Fibroblast of lung (primary cell): ENCODE data around the gene TCP10L. TPM values are rescaled to one million over a fixed set of nuclear protein-coding genes. Genes with fewer than 3 reads are reported as not detected.

Experiments used
- DNase-seq, 2 donors: peaks; one replicate each; pipeline versions ENCODE4 v3.0.0 to v3.0.0-alpha.2; 2010; ENCODE audit warnings: low read depth in 2 of 2
- H2AFZ ChIP-seq: 2 replicates; pipeline ENCODE4 v1.5.1; 2012; ENCODE audit warnings: low read length, control low read depth, inconsistent platforms
- H3K27ac ChIP-seq: 2 replicates; pipeline ENCODE4 v1.5.1; 2011; ENCODE audit warnings: low read length, control low read depth; ENCODE audit not compliant: insufficient read depth
- H3K27me3 ChIP-seq: 2 replicates; pipeline ENCODE4 v1.5.1; 2011; ENCODE audit warnings: mild to moderate bottlenecking, low read length; ENCODE audit not compliant: control insufficient read depth, insufficient read depth
- H3K36me3 ChIP-seq: 2 replicates; pipeline ENCODE4 v1.5.1; 2011; ENCODE audit warnings: low read length; ENCODE audit not compliant: control insufficient read depth, insufficient read depth
- H3K4me1 ChIP-seq: 2 replicates; pipeline ENCODE4 v1.5.1; 2011; ENCODE audit warnings: low read length; ENCODE audit not compliant: control insufficient read depth, insufficient read depth; ENCODE audit errors: extremely low read depth
- H3K4me2 ChIP-seq: 2 replicates; pipeline ENCODE4 v1.5.1; 2011; ENCODE audit warnings: low read length, control low read depth; ENCODE audit not compliant: insufficient read depth; ENCODE audit errors: extremely low read depth
- H3K4me3 ChIP-seq, 4 experiments: fragments of 200-600 bp in 1 of 4; sonication (generic) in 1 of 4; replicated peaks in 1 of 4; 2 replicates each; pipeline ENCODE4 v1.5.1; 2011 to 2016; ENCODE audit warnings: low read length in 4 of 4, low read depth in 3 of 4, mild to moderate bottlenecking in 3 of 4, control low read depth in 2 of 4, inconsistent platforms in 1 of 4, mixed read lengths in 1 of 4; ENCODE audit not compliant: insufficient read depth in 1 of 4; ENCODE audit errors: control extremely low read depth in 1 of 4
- H3K79me2 ChIP-seq: 2 replicates; pipeline ENCODE4 v1.5.1; 2012; ENCODE audit warnings: mild to moderate bottlenecking, low read length, inconsistent platforms; ENCODE audit not compliant: control insufficient read depth, insufficient read depth
- H3K9ac ChIP-seq: 2 replicates; pipeline ENCODE4 v1.5.1; 2011; ENCODE audit warnings: mild to moderate bottlenecking, low read length, control low read depth; ENCODE audit not compliant: insufficient read depth
- H3K9me3 ChIP-seq: 2 replicates; pipeline ENCODE4 v1.5.1; 2012; ENCODE audit warnings: low read depth, low read length; ENCODE audit not compliant: control insufficient read depth, insufficient read depth
- H4K20me1 ChIP-seq: 2 replicates; pipeline ENCODE4 v1.5.1; 2011; ENCODE audit warnings: low read length; ENCODE audit not compliant: control insufficient read depth, insufficient read depth; ENCODE audit errors: extremely low read depth
- CTCF ChIP-seq, 2 donors: IDR thresholded peaks in 1 of 2; conservative IDR thresholded peaks in 1 of 2; 1 replicate in 1 of 2; 2 replicates in 1 of 2; pipeline ENCODE4 v1.5.1; 2011 to 2012; ENCODE audit warnings: low read length in 2 of 2, control low read depth in 1 of 2, inconsistent platforms in 1 of 2, low read depth in 1 of 2, mild to moderate bottlenecking in 1 of 2
- EZH2 ChIP-seq: IDR thresholded peaks from 2 replicates; pipeline ENCODE4 v1.5.1; 2012; ENCODE audit warnings: low read length, control low read depth, mild to moderate bottlenecking; ENCODE audit errors: missing control alignments
- polyA plus RNA-seq, 2 donors: library from polyadenylated mRNA; depleted of rRNA in 1 of 2; stranded (reverse) in 1 of 2; unstranded in 1 of 2; fragments of >200 nt; gene quantifications; 2 replicates each; pipeline ENCODE4 v1.2.1, GENCODE V29; 2011 to 2012; ENCODE audit warnings: missing spikeins in 1 of 2
- total RNA-seq: library from RNA; depleted of rRNA; stranded (reverse); fragments of >200 nt; gene quantifications from 2 replicates; pipeline ENCODE4 v1.2.1, GENCODE V29; 2014

The TCP10L gene
- total and polyA plus RNA-seq, 2 donors (not counting 1 experiment from before 2014, with no cell fraction given): 0.24 to 0.83 TPM

DNA sequence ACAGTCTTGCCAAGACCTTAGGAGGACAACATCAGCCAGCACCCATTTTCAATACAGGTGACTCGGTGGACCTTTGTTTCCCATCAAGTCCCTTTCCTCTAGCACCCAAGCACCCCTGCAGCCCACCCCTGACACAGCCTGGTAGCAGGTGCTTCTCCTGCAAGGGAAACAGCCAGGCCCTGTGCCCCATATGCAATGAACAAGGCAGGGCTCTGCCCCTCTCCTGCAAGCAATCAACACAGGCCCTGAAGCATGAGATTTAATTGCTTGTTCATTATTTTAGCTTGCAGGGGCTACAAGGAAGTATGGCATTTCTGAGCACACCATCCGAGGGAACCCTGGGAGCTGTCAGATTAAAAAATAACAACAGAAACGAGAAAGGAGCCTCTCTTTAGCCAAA is 35.4 kb downstream of the TCP10L start:
- no peak overlapping the region for H2AFZ ChIP-seq
- no peaks in the 10 kb centered on the region for H3K9me3 ChIP-seq
- H3K9ac ChIP-seq: no peak overlapping the region
- H3K4me2 ChIP-seq: no peak overlapping the region
- no peak for TF ChIP-seq EZH2
- no peak for TF ChIP-seq CTCF (conservative IDR thresholded peaks at IDR 0.05 in 1 of 2, IDR thresholded peaks at IDR 0.05 in 1 of 2; ENCODE audit: low read depth in 1 of 2, low read length in 2 of 2)
- H3K36me3 ChIP-seq: no peaks in the 10 kb centered on the region
- H3K79me2 ChIP-seq: no peaks in the 10 kb centered on the region
- H3K4me3 ChIP-seq: no peak overlapping the region
- no peaks in the 10 kb centered on the region for H4K20me1 ChIP-seq
- no peak for DNase-seq
- no peaks in the 10 kb centered on the region for H3K27me3 ChIP-seq
- H3K4me1 ChIP-seq: no peaks in the 10 kb centered on the region
- no peak overlapping the region for H3K27ac ChIP-seq

GRCh38 chr21:32549440-32549839 is 35.9 kb downstream of the TCP10L start:
- Histone ChIP-seq H3K9me3 (no peaks in the 10 kb centered on the region), H3K4me1 (no peaks in the 10 kb centered on the region), H3K4me2 (no peak overlapping the region), H2AFZ (no peak overlapping the region), H3K36me3 (no peaks in the 10 kb centered on the region), H4K20me1 (no peaks in the 10 kb centered on the region), H3K4me3 (no peak overlapping the region), H3K9ac (no peak overlapping the region), H3K27ac (no peak overlapping the region), H3K27me3 (no peaks in the 10 kb centered on the region), H3K79me2 (no peaks in the 10 kb centered on the region)
- no peak for DNase-seq
- no peak for TF ChIP-seq CTCF (conservative IDR thresholded peaks at IDR 0.05 in 1 of 2, IDR thresholded peaks at IDR 0.05 in 1 of 2; ENCODE audit: low read depth in 1 of 2, low read length in 2 of 2)
- no peak for TF ChIP-seq EZH2

DNA sequence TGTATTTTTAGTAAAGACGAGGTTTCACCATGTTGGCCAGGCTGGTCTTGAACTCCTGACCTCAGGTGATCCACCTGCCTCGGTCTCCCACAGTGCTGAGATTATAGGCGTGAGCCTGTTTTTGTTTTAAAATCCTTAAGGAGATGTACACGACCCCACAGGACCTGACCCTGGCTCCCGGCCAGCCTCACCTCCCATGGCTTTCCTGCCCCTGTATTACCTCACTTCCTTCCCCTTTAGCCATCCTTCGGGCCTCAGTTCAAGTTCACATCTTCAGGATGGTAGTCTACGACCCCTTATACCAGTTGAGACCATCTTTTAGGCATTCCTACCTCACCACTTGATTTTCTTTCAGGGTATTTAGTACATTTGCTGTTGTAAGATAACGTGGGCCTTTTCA is 36.3 kb downstream of the TCP10L start:
- Histone ChIP-seq H3K4me2 (no peak overlapping the region), H3K79me2 (no peaks in the 10 kb centered on the region), H2AFZ (no peak overlapping the region), H3K9me3 (no peaks in the 10 kb centered on the region), H3K27me3 (no peaks in the 10 kb centered on the region), H4K20me1 (no peaks in the 10 kb centered on the region), H3K27ac (no peak overlapping the region), H3K9ac (no peak overlapping the region), H3K4me1 (no peaks in the 10 kb centered on the region), H3K36me3 (no peaks in the 10 kb centered on the region), H3K4me3 (no peak overlapping the region)
- DNase-seq: no peak
- TF ChIP-seq CTCF (conservative IDR thresholded peaks at IDR 0.05 in 1 of 2, IDR thresholded peaks at IDR 0.05 in 1 of 2; ENCODE audit: low read depth in 1 of 2, low read length in 2 of 2) (no peak), EZH2 (no peak)
